K562 (cell line): Measurements from ENCODE around the gene PAX8. TPM values are rescaled to one million over a fixed set of nuclear protein-coding genes. Genes with fewer than 3 reads are reported as not detected.
A peak's percentile ranks its signal among the peaks of the same experiment; 100 is the strongest.

Experiments
- ATAC-seq: fragments of 200-7000 bp; cut with Tn5 transposase; 3 replicates; pipeline ENCODE4 v1.9.1; 2020; ENCODE audit warnings: moderate library complexity
- BruUV-seq: library from RNA; stranded (reverse); fragments of 400-500 nt; replicated peaks from 2 replicates; lab custom pipeline; 2021; lab: Mats Ljungman, UMichigan
- CTCF ChIA-PET: fragments of 300-600 bp; formaldehyde crosslinking; extraction: SDS; loops from one replicate; lab custom pipeline; 2021; ENCODE audit warnings: low intra/inter-chr PET ratio; lab: Yijun Ruan, JAX
- POLR2A ChIA-PET: fragments of 300-600, 350-650 bp; sonication (Branson Sonifier 250); formaldehyde crosslinking; extraction: SDS; loops from one replicate; lab custom pipeline; 2021; ENCODE audit warnings: antibody characterized with exemption, inconsistent platforms; lab: Yijun Ruan, JAX
- DNase-seq, 4 experiments: peaks; one replicate each; pipeline versions ENCODE4 v3.0.0 to v3.0.0-alpha.2; 2011 to 2018; ENCODE audit warnings: low spot score in 3 of 4, mixed read lengths in 3 of 4; ENCODE audit errors: extremely low read depth in 1 of 4
- FAIRE-seq: peaks from 2 replicates; lab custom pipeline; 2011; peaks lifted over from hg19 to GRCh38; lab: Jason Lieb, UNC
- H2AFZ ChIP-seq: 2 replicates; pipeline ENCODE4 v1.6.0; 2011; ENCODE audit warnings: low read depth, low read length, control low read depth, inconsistent platforms
- H3K27ac ChIP-seq: fragments of 200-600 bp; 3 replicates; pipeline ENCODE4 v1.8.0; 2011; ENCODE audit warnings: low read depth, mild to moderate bottlenecking, control low read depth, inconsistent platforms, low read length, moderate library complexity, mixed read lengths; ENCODE audit errors: extremely low read depth
- H3K27me3 ChIP-seq, 2 experiments: fragments of 300-600 bp in 1 of 2; 2 replicates in 1 of 2; 3 replicates in 1 of 2; pipeline versions ENCODE4 v1.6.0 to v1.8.0; 2011; ENCODE audit warnings: inconsistent platforms in 2 of 2, low read length in 2 of 2, mild to moderate bottlenecking in 1 of 2, mixed read lengths in 1 of 2, moderate library complexity in 1 of 2; ENCODE audit not compliant: control insufficient read depth in 2 of 2, insufficient read depth in 2 of 2
- H3K36me3 ChIP-seq: fragments of 300-600 bp; 3 replicates; pipeline ENCODE4 v1.8.0; 2011; ENCODE audit warnings: mild to moderate bottlenecking, low read length, inconsistent platforms; ENCODE audit not compliant: control insufficient read depth, insufficient read depth
- H3K4me1 ChIP-seq, 2 experiments: fragments of 200-600 bp in 1 of 2; replicated peaks in 1 of 2; 2 replicates in 1 of 2; 3 replicates in 1 of 2; pipeline versions ENCODE4 v1.5.1 to v1.8.0; 2011; ENCODE audit warnings: inconsistent platforms in 2 of 2, low read length in 2 of 2, mild to moderate bottlenecking in 1 of 2, mixed read lengths in 1 of 2, moderate library complexity in 1 of 2; ENCODE audit not compliant: control insufficient read depth in 2 of 2, insufficient read depth in 2 of 2
- H3K4me2 ChIP-seq: 2 replicates; pipeline ENCODE4 v1.6.1; 2011; ENCODE audit warnings: low read length, control low read depth, inconsistent platforms, mixed read lengths; ENCODE audit not compliant: insufficient read depth
- H3K4me3 ChIP-seq: fragments of 200-600 bp; sonication (generic), shearing (Covaris generic); 2 replicates; pipeline ENCODE4 v1.5.1; 2016; ENCODE audit warnings: control low read depth, inconsistent platforms
- H3K79me2 ChIP-seq: fragments of 200-600 bp; 3 replicates; pipeline ENCODE4 v1.8.0; 2011; ENCODE audit warnings: low read length, inconsistent platforms; ENCODE audit not compliant: control insufficient read depth, insufficient read depth
- H3K9ac ChIP-seq, 2 experiments: 2 replicates each; pipeline versions ENCODE4 v1.6.0 to v1.6.1; 2011; ENCODE audit warnings: low read depth in 2 of 2, low read length in 2 of 2, control low read depth in 1 of 2, inconsistent platforms in 1 of 2, mild to moderate bottlenecking in 1 of 2, mixed read lengths in 1 of 2; ENCODE audit not compliant: insufficient read depth in 1 of 2
- H3K9me1 ChIP-seq: one replicate; pipeline ENCODE4 v1.6.0; 2011; ENCODE audit warnings: inconsistent platforms, mild to moderate bottlenecking, low read length, moderate library complexity; ENCODE audit not compliant: control insufficient read depth, insufficient read depth
- H3K9me3 ChIP-seq: replicated peaks from 2 replicates; pipeline ENCODE4 v1.5.1; 2011; ENCODE audit warnings: low read depth, low read length, inconsistent platforms; ENCODE audit not compliant: control insufficient read depth, insufficient read depth
- H4K20me1 ChIP-seq: replicated peaks from 2 replicates; pipeline ENCODE4 v1.6.1; 2011; ENCODE audit warnings: low read length, inconsistent platforms, mixed read lengths; ENCODE audit not compliant: control insufficient read depth, insufficient read depth
- AFF1 ChIP-seq, 2 experiments: fragments of 450-650 bp; IDR thresholded peaks; 2 replicates each; pipeline ENCODE4 v1.6.1; 2018; ENCODE audit warnings: mild to moderate bottlenecking in 2 of 2, low read depth in 1 of 2; ENCODE audit not compliant: partially characterized antibody in 2 of 2
- BCOR ChIP-seq: fragments of 450-650 bp; IDR thresholded peaks from 2 replicates; pipeline ENCODE4 v1.6.1; 2016
- CTBP1 ChIP-seq: fragments of 450-650 bp; IDR thresholded peaks from 2 replicates; pipeline ENCODE4 v1.6.1; 2016; ENCODE audit warnings: borderline replicate concordance
- E2F6 ChIP-seq, 2 experiments: IDR thresholded peaks; 2 replicates each; pipeline ENCODE4 v1.6.1; 2011; ENCODE audit warnings: borderline replicate concordance in 1 of 2, control low read depth in 1 of 2, low read depth in 1 of 2, low read length in 1 of 2, mild to moderate bottlenecking in 1 of 2, mixed read lengths in 1 of 2, moderate library complexity in 1 of 2; ENCODE audit not compliant: insufficient read depth in 1 of 2, insufficient read length in 1 of 2, poor library complexity in 1 of 2, severe bottlenecking in 1 of 2; ENCODE audit errors: extremely low read depth in 1 of 2
- FOXJ3 ChIP-seq: sonication (generic); formaldehyde crosslinking; IDR thresholded peaks from 2 replicates; pipeline ENCODE4 v1.4.0; 2020; ENCODE audit warnings: mild to moderate bottlenecking, missing genetic modification reagents
- MEF2D ChIP-seq: conservative IDR thresholded peaks from 2 replicates; pipeline ENCODE4 v1.6.1; 2016; ENCODE audit warnings: low read depth, missing genetic modification characterization, missing compliant biosample characterization
- MEIS2 ChIP-seq: fragments of 450-650 bp; IDR thresholded peaks from 2 replicates; pipeline ENCODE4 v1.6.1; 2014; ENCODE audit warnings: mild to moderate bottlenecking; ENCODE audit not compliant: partially characterized antibody
- SMARCA4 ChIP-seq: fragments of 450-650 bp; IDR thresholded peaks from 2 replicates; pipeline ENCODE4 v1.6.1; 2016
- ZNF217 ChIP-seq: sonication (generic); formaldehyde crosslinking; IDR thresholded peaks from 2 replicates; pipeline ENCODE4 v1.8.0; 2022; ENCODE audit warnings: mild to moderate bottlenecking, missing genetic modification reagents
- ZNF263 ChIP-seq: sonication (generic); formaldehyde crosslinking; IDR thresholded peaks from 2 replicates; pipeline ENCODE4 v1.8.0; 2022; ENCODE audit warnings: mild to moderate bottlenecking, missing genetic modification reagents, borderline replicate concordance
- WGBS: fragments of 100-300 bp; shearing (Covaris generic); methylation state at CpG from one replicate; pipeline ENCODE4 v1.1.6; 2016; ENCODE audit warnings: low coverage, mixed read lengths; ENCODE audit not compliant: insufficient coverage; ENCODE audit errors: missing lambda C conversion rate; 5-methylcytosine and 5-hydroxymethylcytosine counted together
- in situ Hi-C: fragments of 300-500 bp; cut with MboI; formaldehyde crosslinking; loops from 4 replicates; pipeline ENCODE4 v1.15.0; 2018; ENCODE audit warnings: inconsistent platforms, mixed read lengths
- intact Hi-C: fragments of 100-400 bp; cut with micrococcal nuclease; formaldehyde crosslinking; loops from 2 replicates; pipeline ENCODE4 v1.14.2; 2022
- polyA plus RNA-seq, 8 experiments: library from polyadenylated mRNA; depleted of rRNA in 4 of 8; stranded (reverse) in 5 of 8; unstranded in 3 of 8; fragments of >200 nt; fragmentation: Nextera tagmentation in 2 of 8; fragmentation: Illumina TruSeq in 1 of 8; extraction: Ambion mirVana in 2 of 8; extraction: Trizol in 1 of 8; gene quantifications; 2 replicates each; pipeline versions ENCODE4 v1.2.1 to v1.2.3, GENCODE V29; 2011 to 2014; ENCODE audit warnings: inconsistent platforms in 1 of 8, missing spikeins in 1 of 8
- total RNA-seq, 7 experiments: library from RNA; depleted of rRNA in 6 of 7; stranded (reverse); fragments of >200 nt in 6 of 7; fragmentation: Illumina TruSeq in 2 of 7; extraction: Trizol in 2 of 7; gene quantifications; 2 replicates each; pipeline versions ENCODE4 v1.2.1 to v1.2.3, GENCODE V29; 2011 to 2021; ENCODE audit warnings: low replicate concordance in 1 of 7
- TF ChIP-seq, protein P1 (sequence below): fragments of 200-800 bp; sonication (Bioruptor generic); IDR thresholded peaks from 2 replicates; pipeline ENCODE4 v1.6.1; 2017; ENCODE audit warnings: missing genetic modification characterization, missing compliant biosample characterization
- TF ChIP-seq, protein P2 (sequence below), 2 experiments: IDR thresholded peaks in 1 of 2; conservative IDR thresholded peaks in 1 of 2; 2 replicates each; pipeline ENCODE4 v1.6.1; 2016; ENCODE audit warnings: low read depth in 2 of 2, mild to moderate bottlenecking in 1 of 2, missing compliant biosample characterization in 1 of 2, missing genetic modification characterization in 1 of 2, moderate library complexity in 1 of 2

Gene PAX8
- total and polyA plus RNA-seq, 9 of the 15 experiments (the other 6 are each of a cell fraction or from before 2014, with no cell fraction given) = 0.13 to 2.1 (median 0.51) TPM

DNA sequence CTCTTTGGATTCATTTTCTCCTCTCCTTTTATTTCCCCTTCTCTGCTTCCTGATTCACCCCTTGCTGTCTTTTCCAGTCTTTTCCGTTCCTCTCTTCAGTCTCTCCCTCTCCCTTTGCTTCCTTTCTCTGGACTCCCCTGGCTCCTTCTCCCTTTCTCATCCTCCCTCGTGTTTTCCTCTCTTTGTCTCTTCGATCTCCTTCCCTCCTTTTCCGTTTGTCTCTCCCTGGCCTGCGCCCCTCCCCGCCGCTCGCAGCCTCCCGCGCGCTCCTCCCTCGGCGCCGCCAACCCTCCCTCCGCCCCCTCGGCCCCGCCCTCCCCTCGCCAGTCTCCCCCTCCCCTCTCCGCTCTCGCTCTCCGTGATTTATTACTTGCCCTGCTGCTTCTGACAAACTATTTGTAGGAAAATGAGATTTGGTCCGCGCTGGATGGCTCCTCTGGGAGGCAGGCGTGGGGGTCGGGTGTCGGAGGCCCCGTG lies 46.0 kb upstream of the PAX8 start:
- FAIRE-seq = no peak
- TF ChIP-seq CTBP1 = no peak
- TF ChIP-seq BCOR = no peak
- TF ChIP-seq, protein P1, sequence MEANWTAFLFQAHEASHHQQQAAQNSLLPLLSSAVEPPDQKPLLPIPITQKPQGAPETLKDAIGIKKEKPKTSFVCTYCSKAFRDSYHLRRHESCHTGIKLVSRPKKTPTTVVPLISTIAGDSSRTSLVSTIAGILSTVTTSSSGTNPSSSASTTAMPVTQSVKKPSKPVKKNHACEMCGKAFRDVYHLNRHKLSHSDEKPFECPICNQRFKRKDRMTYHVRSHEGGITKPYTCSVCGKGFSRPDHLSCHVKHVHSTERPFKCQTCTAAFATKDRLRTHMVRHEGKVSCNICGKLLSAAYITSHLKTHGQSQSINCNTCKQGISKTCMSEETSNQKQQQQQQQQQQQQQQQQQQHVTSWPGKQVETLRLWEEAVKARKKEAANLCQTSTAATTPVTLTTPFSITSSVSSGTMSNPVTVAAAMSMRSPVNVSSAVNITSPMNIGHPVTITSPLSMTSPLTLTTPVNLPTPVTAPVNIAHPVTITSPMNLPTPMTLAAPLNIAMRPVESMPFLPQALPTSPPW (CRISPR knock-in tag) = peak; percentile 91
- no peak for TF ChIP-seq MEF2D
- no peak for TF ChIP-seq FOXJ3 (CRISPR knock-in tag)
- peak in 1 of 2 experiments; percentile 49 for TF ChIP-seq E2F6 (IDR thresholded peaks at IDR 0.05; ENCODE audit: borderline replicate concordance in 1 of 2, extremely low read depth in 1 of 2, insufficient read depth in 1 of 2, insufficient read length in 1 of 2, low read depth in 1 of 2, low read length in 1 of 2, poor library complexity in 1 of 2, severe bottlenecking in 1 of 2)
- peak; percentile 57; the same call in 1 of the 2 replicates for TF ChIP-seq ZNF263 (CRISPR knock-in tag)
- TF ChIP-seq, protein P2, sequence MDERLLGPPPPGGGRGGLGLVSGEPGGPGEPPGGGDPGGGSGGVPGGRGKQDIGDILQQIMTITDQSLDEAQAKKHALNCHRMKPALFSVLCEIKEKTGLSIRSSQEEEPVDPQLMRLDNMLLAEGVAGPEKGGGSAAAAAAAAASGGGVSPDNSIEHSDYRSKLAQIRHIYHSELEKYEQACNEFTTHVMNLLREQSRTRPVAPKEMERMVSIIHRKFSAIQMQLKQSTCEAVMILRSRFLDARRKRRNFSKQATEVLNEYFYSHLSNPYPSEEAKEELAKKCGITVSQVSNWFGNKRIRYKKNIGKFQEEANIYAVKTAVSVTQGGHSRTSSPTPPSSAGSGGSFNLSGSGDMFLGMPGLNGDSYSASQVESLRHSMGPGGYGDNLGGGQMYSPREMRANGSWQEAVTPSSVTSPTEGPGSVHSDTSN (CRISPR knock-in tag; IDR thresholded peaks at IDR 0.05; ENCODE audit: low read depth) = no peak
- TF ChIP-seq, protein P2 (tag; conservative IDR thresholded peaks at IDR 0.05; ENCODE audit: low read depth) = peak; percentile 38
- no peak for TF ChIP-seq ZNF217
- peak; percentile 20 for TF ChIP-seq MEIS2
- TF ChIP-seq AFF1 (IDR thresholded peaks at IDR 0.05; ENCODE audit: low read depth in 1 of 2, partially characterized antibody in 2 of 2) = no peak
- TF ChIP-seq SMARCA4 = 0 out of 2 replicates have a peak, but pooled peaks have one; percentile 28

More for the DNA sequence above, 46.0 kb upstream of the PAX8 start:
- Histone ChIP-seq H3K4me1 (peaks cover 0 to 4% of the 10 kb centered on the region in 2 experiments; a peak in 2 of 5 replicates), H2AFZ (0 out of 2 replicates have a peak overlapping the region, but pooled peaks have one; percentile 70), H4K20me1 (no peaks in the 10 kb centered on the region), H3K27me3 (peaks cover 0 to 35% of the 10 kb centered on the region in 2 experiments; a peak in 4 of 5 replicates), H3K9me3 (no peaks in the 10 kb centered on the region), H3K27ac (no peak overlapping the region), H3K4me2 (peak overlapping the region; percentile 43), H3K9ac (no peak overlapping the region), H3K36me3 (no peaks in the 10 kb centered on the region), H3K4me3 (no peak overlapping the region), H3K9me1 (no peaks in the 10 kb centered on the region), H3K79me2 (no peaks in the 10 kb centered on the region)
- BruUV-seq = no TSS peak
- in situ Hi-C loops (no loop called here), intact Hi-C loops (no loop called here)
- ATAC-seq (peak; percentile 96), DNase-seq (peak; percentile 64 to 88 (median 86))
- POLR2A ChIA-PET = no interaction called here
- WGBS = no CpG with 5 or more reads among the region's 27 CpGs
- CTCF ChIA-PET = no interaction called here
